Measurements from ENCODE around the gene MRM3. TPM values are rescaled to one million over a fixed set of nuclear protein-coding genes. Genes with fewer than 3 reads are reported as not detected.

MRM3 gene
- total and polyA plus RNA-seq, 2 of the 4 experiments (the other 2 are of a cell fraction), result 9.0 to 15.2 TPM

DNA sequence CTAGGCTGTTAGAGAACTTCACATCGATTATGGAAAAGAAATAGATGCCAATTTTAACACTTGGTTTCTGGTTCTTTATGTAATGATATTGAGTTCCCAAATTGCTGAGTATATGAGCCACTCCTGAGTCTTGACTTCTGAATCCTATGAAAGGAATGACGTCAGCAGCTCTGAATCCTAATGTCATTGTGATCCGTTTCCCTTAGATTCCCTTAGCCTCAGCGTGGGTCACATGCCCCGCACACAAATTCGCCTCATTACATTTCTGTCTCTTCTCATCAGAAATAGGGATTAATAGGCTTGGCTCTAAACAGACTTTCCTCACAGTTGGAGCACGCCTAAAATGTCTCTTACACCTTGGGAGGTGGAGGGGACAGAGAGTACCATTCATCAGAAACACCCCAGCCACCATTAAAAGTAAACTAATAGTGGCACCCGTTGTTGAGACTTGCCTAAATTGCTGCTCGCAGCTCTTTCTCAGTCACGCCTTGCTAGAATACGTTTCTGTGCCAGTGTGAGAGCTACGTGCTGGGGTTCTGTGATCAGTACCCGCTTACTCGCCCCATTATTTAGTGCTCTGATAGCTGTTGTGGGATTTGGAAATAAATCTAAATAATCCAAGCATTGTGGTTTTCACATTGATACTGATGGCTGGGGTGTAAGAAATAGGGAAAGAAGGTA lies 7.1 kb downstream of the MRM3 start:
- CTCF ChIA-PET, result interaction anchor here (0.5 to 0.6 kb wide), 2 partner anchors 141 to 172 kb away, joined by 3 read pairs; no protein-coding TSS in a partner anchor
- Histone ChIP-seq H3K36me3 (ENCODE audit: control insufficient read depth, insufficient read depth, low read length) (peaks cover 30% of the 10 kb centered on the region), H2BK15ac (ENCODE audit: low read depth, low read length) (no peak overlapping the region), H3K9me3 (ENCODE audit: control insufficient read depth, insufficient read depth, low read length) (no peaks in the 10 kb centered on the region), H2BK20ac (ENCODE audit: low read depth, low read length) (no peak overlapping the region), H2BK5ac (ENCODE audit: low read depth, low read length, poor library complexity, severe bottlenecking) (no peak overlapping the region), H3K27me3 (ENCODE audit: control insufficient read depth, insufficient read depth, low read length) (no peaks in the 10 kb centered on the region), H4K8ac (ENCODE audit: low read depth in 2 of 2, low read length in 2 of 2) (no peak overlapping the region), H2BK120ac (ENCODE audit: low read depth, low read length) (no peak overlapping the region), H3K14ac (replicated peaks; ENCODE audit: low read depth, low read length) (no peak overlapping the region), H3K79me1 (ENCODE audit: low read depth in 1 of 2, low read length in 2 of 2) (peaks cover 24 to 50% of the 10 kb centered on the region in 2 experiments), H3K9me1 (ENCODE audit: insufficient read depth, low read length) (peaks cover 7% of the 10 kb centered on the region; the same call in 1 of the 2 replicates), H3K56ac (ENCODE audit: extremely low read depth, insufficient read depth, low read length) (no peak overlapping the region), H4K91ac (ENCODE audit: insufficient read depth, low read depth, low read length) (no peak overlapping the region), H2AK9ac (replicated peaks; ENCODE audit: low read depth, low read length, poor library complexity) (no peak overlapping the region), H3K4me2 (ENCODE audit: low read depth, low read length) (no peak overlapping the region), H3K4me3 (ENCODE audit: insufficient read depth, low read depth, low read length) (no peak overlapping the region), H3K4ac (ENCODE audit: low read depth, low read length) (0 out of 2 replicates have a peak overlapping the region, but pooled peaks have one; percentile 35), H2AK5ac (ENCODE audit: low read depth, low read length) (no peak overlapping the region), H3K27ac (ENCODE audit: insufficient read depth, low read length) (no peak overlapping the region), H3K18ac (ENCODE audit: low read depth, low read length) (no peak overlapping the region), H3K4me1 (ENCODE audit: control insufficient read depth, insufficient read depth, low read length) (peaks cover 8% of the 10 kb centered on the region; the same call in 1 of the 2 replicates), H3K23ac (ENCODE audit: low read depth, low read length) (peak overlapping the region; percentile 16; the same call in 1 of the 2 replicates), H4K5ac (ENCODE audit: low read depth, low read length) (no peak overlapping the region), H4K20me1 (ENCODE audit: insufficient read depth, low read length) (peaks cover 19% of the 10 kb centered on the region), H3K9ac (ENCODE audit: low read depth, low read length) (no peak overlapping the region), H2AFZ (replicated peaks; ENCODE audit: low read length, poor library complexity) (no peak overlapping the region)
- intact Hi-C loops (cut with micrococcal nuclease), result no loop called here
- dilution Hi-C loops (cut with HindIII; ENCODE audit: low sequenced_read_pairs, unreplicated experiment), result loop anchor here (25.0 kb wide), 1 partner anchor 198 kb away; the partner anchor contains the start of genes NXN and TIMM22
- ATAC-seq (ENCODE audit: low read depth), result no peak
- TF ChIP-seq NFE2L2 (IDR thresholded peaks at IDR 0.05; ENCODE audit: low read depth, low read length) (no peak), USF2 (IDR thresholded peaks at IDR 0.05; ENCODE audit: low read depth, low read length) (peak; percentile 63)
- POLR2A ChIA-PET (ENCODE audit: unreplicated experiment), result no interaction called here
- WGBS, 2 experiments (ENCODE audit: extremely low coverage in 2 of 2, insufficient read length in 1 of 2), result 80% methylated on average over 1 of the region's 14 CpGs; no CpG with 5 or more reads in 1 of the 2 experiments
- BruUV-seq (replicated peaks), result no TSS peak
- in situ Hi-C loops (cut with MboI; ENCODE audit: low sequenced_read_pairs), result loop anchor here (5.0 kb wide), 1 partner anchor 193 kb away; no protein-coding TSS in a partner anchor
- DNase-seq, result peak; percentile 65

Measured in IMR-90 (cell line).